K562 (cell line): ENCODE measurements around the gene RPL38. TPM values are rescaled to one million over a fixed set of nuclear protein-coding genes. Genes with fewer than 3 reads are reported as not detected.

Source experiments
- CAMTA2 ChIP-seq: fragments of 250-450 bp; sonication (Bioruptor Pico); conservative IDR thresholded peaks from 2 replicates; pipeline ENCODE4 v1.5.1; 2022
- CSDE1 ChIP-seq, 2 experiments: fragments of 450-650 bp; IDR thresholded peaks; 2 replicates each; pipeline ENCODE4 v1.6.1; 2016; ENCODE audit warnings: mild to moderate bottlenecking in 1 of 2
- ILK ChIP-seq: fragments of 450-650 bp; IDR thresholded peaks from 2 replicates; pipeline ENCODE4 v1.6.1; 2016; ENCODE audit warnings: missing genetic modification characterization, low read depth, mild to moderate bottlenecking, missing compliant biosample characterization, moderate library complexity, borderline replicate concordance
- MYC ChIP-seq, 2 experiments: fragments of 250-450 bp in 1 of 2; sonication (Bioruptor Pico) in 1 of 2; IDR thresholded peaks; 2 replicates each; pipeline versions ENCODE4 v1.5.1 to v1.6.1; 2012 to 2021; ENCODE audit warnings: low read depth in 2 of 2, borderline replicate concordance in 1 of 2, improper control_type of control experiment in 1 of 2, low read length in 1 of 2, mild to moderate bottlenecking in 1 of 2, moderate library complexity in 1 of 2
- NFIX ChIP-seq: fragments of 250-450 bp; sonication (Bioruptor Pico); IDR thresholded peaks from 2 replicates; pipeline ENCODE4 v1.4.0; 2020; ENCODE audit warnings: low read depth, mild to moderate bottlenecking, moderate library complexity
- NFYB ChIP-seq: IDR thresholded peaks from 2 replicates; pipeline ENCODE4 v1.6.1; 2011; ENCODE audit warnings: mild to moderate bottlenecking, moderate library complexity; ENCODE audit not compliant: insufficient read length; ENCODE audit errors: extremely low read depth
- RNF2 ChIP-seq: sonication (generic); IDR thresholded peaks from 2 replicates; pipeline ENCODE4 v1.6.1; 2016
- SMAD2 ChIP-seq: fragments of 150-350 bp; IDR thresholded peaks from 2 replicates; pipeline ENCODE4 v1.6.1; 2014; ENCODE audit warnings: low read depth, mild to moderate bottlenecking, low read length
- SREBF1 ChIP-seq: fragments of 150-350 bp; IDR thresholded peaks from 2 replicates; pipeline ENCODE4 v1.6.1; 2014; ENCODE audit warnings: antibody characterized with exemption, low read depth, low read length, borderline replicate concordance
- ZC3H11A ChIP-seq: IDR thresholded peaks from 2 replicates; pipeline ENCODE4 v1.6.1; 2012; ENCODE audit warnings: low read depth, low read length, improper control_type of control experiment
- ZNF212 ChIP-seq: fragments of 450-650 bp; formaldehyde crosslinking; IDR thresholded peaks from 2 replicates; pipeline ENCODE4 v1.4.0; 2020; ENCODE audit warnings: mild to moderate bottlenecking
- polyA plus RNA-seq, 8 experiments: library from polyadenylated mRNA; depleted of rRNA in 4 of 8; stranded (reverse) in 5 of 8; unstranded in 3 of 8; fragments of >200 nt; fragmentation: Nextera tagmentation in 2 of 8; fragmentation: Illumina TruSeq in 1 of 8; extraction: Ambion mirVana in 2 of 8; extraction: Trizol in 1 of 8; gene quantifications; 2 replicates each; pipeline versions ENCODE4 v1.2.1 to v1.2.3, GENCODE V29; 2011 to 2014; ENCODE audit warnings: inconsistent platforms in 1 of 8, missing spikeins in 1 of 8
- total RNA-seq, 7 experiments: library from RNA; depleted of rRNA in 6 of 7; stranded (reverse); fragments of >200 nt in 6 of 7; fragmentation: Illumina TruSeq in 2 of 7; extraction: Trizol in 2 of 7; gene quantifications; 2 replicates each; pipeline versions ENCODE4 v1.2.1 to v1.2.3, GENCODE V29; 2011 to 2021; ENCODE audit warnings: low replicate concordance in 1 of 7
- TF ChIP-seq, protein P1 (sequence below): fragments of 250-450 bp; sonication (Bioruptor Pico); IDR thresholded peaks from 2 replicates; pipeline ENCODE4 v1.5.0; 2021
- TF ChIP-seq, protein P2 (sequence below): fragments of 450-650 bp; IDR thresholded peaks from 2 replicates; pipeline ENCODE4 v1.6.1; 2014; ENCODE audit warnings: low read depth, mild to moderate bottlenecking, moderate library complexity, borderline replicate concordance
- TF ChIP-seq, protein P3 (sequence below): sonication (generic); formaldehyde crosslinking; IDR thresholded peaks from 2 replicates; pipeline ENCODE4 v1.8.0; 2022; ENCODE audit warnings: missing genetic modification reagents, mild to moderate bottlenecking, borderline replicate concordance
- TF ChIP-seq, protein P4 (sequence below): sonication (generic); formaldehyde crosslinking; IDR thresholded peaks from 2 replicates; pipeline ENCODE4 v1.8.1; 2023; ENCODE audit warnings: mild to moderate bottlenecking, missing genetic modification reagents
- TF ChIP-seq, protein P5 (sequence below): fragments of 250-450 bp; sonication (Bioruptor Pico); IDR thresholded peaks from 2 replicates; pipeline ENCODE4 v1.5.0; 2021; ENCODE audit warnings: mild to moderate bottlenecking, borderline replicate concordance

RPL38 gene
- total and polyA plus RNA-seq, 9 of the 15 experiments (the other 6 are each of a cell fraction or from before 2014, with no cell fraction given), result 1,224 to 3,864 (median 1,939) TPM

DNA sequence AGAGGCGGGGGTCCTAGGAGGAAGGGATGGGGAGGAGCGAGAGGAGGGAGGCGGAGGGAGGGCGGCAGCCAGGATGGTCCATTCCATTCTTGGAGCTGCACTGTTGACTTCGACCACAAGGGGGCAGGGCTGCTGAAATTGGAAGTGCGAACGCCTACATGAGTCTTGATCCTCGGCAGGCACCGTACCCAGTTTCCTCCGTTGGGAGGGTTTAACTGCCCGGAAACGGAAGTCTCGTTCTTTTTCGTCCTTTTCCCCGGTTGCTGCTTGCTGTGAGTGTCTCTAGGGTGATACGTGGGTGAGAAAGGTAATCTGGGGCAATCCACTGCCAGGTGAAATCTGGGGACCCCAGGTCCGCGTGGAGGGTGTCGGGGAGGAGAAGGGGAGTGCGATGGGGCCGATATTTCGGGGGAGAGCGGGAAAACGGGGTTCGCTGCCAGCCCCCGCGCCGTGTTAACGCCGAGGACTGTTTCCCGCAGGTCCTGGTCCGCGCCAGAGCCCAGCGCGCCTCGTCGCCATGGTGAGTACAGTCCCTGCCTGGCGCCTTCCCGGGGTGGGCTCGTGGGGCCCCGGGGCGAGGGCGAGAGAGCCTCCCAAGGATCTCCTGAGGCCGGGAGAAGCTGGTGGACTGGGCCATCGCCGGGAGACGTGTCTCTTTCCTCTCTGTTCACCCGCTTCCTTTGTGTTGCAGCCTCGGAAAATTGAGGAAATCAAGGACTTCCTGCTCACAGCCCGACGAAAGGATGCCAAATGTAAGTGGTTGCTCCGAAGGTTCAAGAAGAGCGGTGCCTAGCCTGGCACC lies at the start of gene RPL38 (continued):
- TF ChIP-seq CAMTA2 (CRISPR knock-in tag), result no peak
- TF ChIP-seq MYC (IDR thresholded peaks at IDR 0.05; ENCODE audit: low read depth, low read length), result peak; percentile 97
- peak; percentile 84; the same call in 1 of the 2 replicates for TF ChIP-seq MYC (CRISPR knock-in tag; IDR thresholded peaks at IDR 0.05; ENCODE audit: borderline replicate concordance, low read depth)
- TF ChIP-seq ZNF212 (CRISPR knock-in tag), result no peak
- TF ChIP-seq, protein P1, sequence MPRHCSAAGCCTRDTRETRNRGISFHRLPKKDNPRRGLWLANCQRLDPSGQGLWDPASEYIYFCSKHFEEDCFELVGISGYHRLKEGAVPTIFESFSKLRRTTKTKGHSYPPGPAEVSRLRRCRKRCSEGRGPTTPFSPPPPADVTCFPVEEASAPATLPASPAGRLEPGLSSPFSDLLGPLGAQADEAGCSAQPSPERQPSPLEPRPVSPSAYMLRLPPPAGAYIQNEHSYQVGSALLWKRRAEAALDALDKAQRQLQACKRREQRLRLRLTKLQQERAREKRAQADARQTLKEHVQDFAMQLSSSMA (CRISPR knock-in tag), result no peak
- TF ChIP-seq, protein P2, sequence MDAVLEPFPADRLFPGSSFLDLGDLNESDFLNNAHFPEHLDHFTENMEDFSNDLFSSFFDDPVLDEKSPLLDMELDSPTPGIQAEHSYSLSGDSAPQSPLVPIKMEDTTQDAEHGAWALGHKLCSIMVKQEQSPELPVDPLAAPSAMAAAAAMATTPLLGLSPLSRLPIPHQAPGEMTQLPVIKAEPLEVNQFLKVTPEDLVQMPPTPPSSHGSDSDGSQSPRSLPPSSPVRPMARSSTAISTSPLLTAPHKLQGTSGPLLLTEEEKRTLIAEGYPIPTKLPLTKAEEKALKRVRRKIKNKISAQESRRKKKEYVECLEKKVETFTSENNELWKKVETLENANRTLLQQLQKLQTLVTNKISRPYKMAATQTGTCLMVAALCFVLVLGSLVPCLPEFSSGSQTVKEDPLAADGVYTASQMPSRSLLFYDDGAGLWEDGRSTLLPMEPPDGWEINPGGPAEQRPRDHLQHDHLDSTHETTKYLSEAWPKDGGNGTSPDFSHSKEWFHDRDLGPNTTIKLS, result no peak
- TF ChIP-seq, protein P3, sequence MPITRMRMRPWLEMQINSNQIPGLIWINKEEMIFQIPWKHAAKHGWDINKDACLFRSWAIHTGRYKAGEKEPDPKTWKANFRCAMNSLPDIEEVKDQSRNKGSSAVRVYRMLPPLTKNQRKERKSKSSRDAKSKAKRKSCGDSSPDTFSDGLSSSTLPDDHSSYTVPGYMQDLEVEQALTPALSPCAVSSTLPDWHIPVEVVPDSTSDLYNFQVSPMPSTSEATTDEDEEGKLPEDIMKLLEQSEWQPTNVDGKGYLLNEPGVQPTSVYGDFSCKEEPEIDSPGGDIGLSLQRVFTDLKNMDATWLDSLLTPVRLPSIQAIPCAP (CRISPR knock-in tag), result no peak
- TF ChIP-seq ILK, result no peak
- TF ChIP-seq NFIX (CRISPR knock-in tag), result no peak
- TF ChIP-seq RNF2, result peak; percentile 53; the same call in 1 of the 2 replicates
- TF ChIP-seq SMAD2, result no peak
- TF ChIP-seq, protein P4, sequence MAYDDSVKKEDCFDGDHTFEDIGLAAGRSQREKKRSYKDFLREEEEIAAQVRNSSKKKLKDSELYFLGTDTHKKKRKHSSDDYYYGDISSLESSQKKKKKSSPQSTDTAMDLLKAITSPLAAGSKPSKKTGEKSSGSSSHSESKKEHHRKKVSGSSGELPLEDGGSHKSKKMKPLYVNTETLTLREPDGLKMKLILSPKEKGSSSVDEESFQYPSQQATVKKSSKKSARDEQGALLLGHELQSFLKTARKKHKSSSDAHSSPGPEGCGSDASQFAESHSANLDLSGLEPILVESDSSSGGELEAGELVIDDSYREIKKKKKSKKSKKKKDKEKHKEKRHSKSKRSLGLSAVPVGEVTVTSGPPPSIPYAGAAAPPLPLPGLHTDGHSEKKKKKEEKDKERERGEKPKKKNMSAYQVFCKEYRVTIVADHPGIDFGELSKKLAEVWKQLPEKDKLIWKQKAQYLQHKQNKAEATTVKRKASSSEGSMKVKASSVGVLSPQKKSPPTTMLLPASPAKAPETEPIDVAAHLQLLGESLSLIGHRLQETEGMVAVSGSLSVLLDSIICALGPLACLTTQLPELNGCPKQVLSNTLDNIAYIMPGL (CRISPR knock-in tag), result peak; percentile 76; the same call in 1 of the 2 replicates
- TF ChIP-seq SREBF1, result no peak
- no peak for TF ChIP-seq CSDE1 (IDR thresholded peaks at IDR 0.05)
- TF ChIP-seq ZC3H11A, result no peak
- TF ChIP-seq, protein P5, sequence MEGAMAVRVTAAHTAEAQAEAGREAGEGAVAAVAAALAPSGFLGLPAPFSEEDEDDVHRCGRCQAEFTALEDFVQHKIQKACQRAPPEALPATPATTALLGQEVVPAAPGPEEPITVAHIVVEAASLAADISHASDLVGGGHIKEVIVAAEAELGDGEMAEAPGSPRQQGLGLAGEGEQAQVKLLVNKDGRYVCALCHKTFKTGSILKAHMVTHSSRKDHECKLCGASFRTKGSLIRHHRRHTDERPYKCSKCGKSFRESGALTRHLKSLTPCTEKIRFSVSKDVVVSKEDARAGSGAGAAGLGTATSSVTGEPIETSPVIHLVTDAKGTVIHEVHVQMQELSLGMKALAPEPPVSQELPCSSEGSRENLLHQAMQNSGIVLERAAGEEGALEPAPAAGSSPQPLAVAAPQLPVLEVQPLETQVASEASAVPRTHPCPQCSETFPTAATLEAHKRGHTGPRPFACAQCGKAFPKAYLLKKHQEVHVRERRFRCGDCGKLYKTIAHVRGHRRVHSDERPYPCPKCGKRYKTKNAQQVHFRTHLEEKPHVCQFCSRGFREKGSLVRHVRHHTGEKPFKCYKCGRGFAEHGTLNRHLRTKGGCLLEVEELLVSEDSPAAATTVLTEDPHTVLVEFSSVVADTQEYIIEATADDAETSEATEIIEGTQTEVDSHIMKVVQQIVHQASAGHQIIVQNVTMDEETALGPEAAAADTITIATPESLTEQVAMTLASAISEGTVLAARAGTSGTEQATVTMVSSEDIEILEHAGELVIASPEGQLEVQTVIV, result peak; percentile 31; the same call in 1 of the 2 replicates
- no peak for TF ChIP-seq NFYB
